Cardiac fibroblast (primary cell): Measurements from ENCODE around the gene CRACR2B.

Source experiments
- DNase-seq, 2 donors: peaks; one replicate each; pipeline versions ENCODE4 v3.0.0 to v3.0.0-alpha.2; 2010; ENCODE audit warnings: low read depth in 2 of 2
- H3K4me3 ChIP-seq, 2 donors: replicated peaks in 1 of 2; 1 replicate in 1 of 2; 2 replicates in 1 of 2; pipeline ENCODE4 v1.5.1; 2011; ENCODE audit warnings: low read depth in 2 of 2, low read length in 2 of 2, mild to moderate bottlenecking in 2 of 2, moderate library complexity in 1 of 2
- TF ChIP-seq, protein P1 (sequence below): IDR thresholded peaks from one replicate; pipeline ENCODE4 v1.5.1; 2011; ENCODE audit warnings: low read depth, mild to moderate bottlenecking, low read length, inconsistent platforms

Gene CRACR2B

DNA sequence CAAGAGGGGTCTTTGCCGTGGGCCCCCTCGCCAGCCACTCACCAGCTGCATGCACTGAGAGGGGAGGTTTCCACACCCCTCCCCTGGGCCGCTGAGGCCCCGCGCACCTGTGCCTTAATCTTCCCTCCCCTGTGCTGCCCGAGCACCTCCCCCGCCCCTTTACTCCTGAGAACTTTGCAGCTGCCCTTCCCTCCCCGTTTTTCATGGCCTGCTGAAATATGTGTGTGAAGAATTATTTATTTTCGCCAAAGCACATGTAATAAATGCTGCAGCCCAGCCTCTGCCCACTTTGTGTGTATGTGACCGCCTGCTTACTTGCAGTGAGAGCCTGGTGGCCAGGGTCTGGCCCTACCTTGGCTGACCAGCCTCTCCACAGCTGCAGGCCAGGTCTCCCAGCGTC, 2.8 kb upstream of the CRACR2B start:
- no peak for DNase-seq
- no peak overlapping the region for H3K4me3 ChIP-seq
- TF ChIP-seq, protein P1, sequence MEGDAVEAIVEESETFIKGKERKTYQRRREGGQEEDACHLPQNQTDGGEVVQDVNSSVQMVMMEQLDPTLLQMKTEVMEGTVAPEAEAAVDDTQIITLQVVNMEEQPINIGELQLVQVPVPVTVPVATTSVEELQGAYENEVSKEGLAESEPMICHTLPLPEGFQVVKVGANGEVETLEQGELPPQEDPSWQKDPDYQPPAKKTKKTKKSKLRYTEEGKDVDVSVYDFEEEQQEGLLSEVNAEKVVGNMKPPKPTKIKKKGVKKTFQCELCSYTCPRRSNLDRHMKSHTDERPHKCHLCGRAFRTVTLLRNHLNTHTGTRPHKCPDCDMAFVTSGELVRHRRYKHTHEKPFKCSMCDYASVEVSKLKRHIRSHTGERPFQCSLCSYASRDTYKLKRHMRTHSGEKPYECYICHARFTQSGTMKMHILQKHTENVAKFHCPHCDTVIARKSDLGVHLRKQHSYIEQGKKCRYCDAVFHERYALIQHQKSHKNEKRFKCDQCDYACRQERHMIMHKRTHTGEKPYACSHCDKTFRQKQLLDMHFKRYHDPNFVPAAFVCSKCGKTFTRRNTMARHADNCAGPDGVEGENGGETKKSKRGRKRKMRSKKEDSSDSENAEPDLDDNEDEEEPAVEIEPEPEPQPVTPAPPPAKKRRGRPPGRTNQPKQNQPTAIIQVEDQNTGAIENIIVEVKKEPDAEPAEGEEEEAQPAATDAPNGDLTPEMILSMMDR: no peak

DNA sequence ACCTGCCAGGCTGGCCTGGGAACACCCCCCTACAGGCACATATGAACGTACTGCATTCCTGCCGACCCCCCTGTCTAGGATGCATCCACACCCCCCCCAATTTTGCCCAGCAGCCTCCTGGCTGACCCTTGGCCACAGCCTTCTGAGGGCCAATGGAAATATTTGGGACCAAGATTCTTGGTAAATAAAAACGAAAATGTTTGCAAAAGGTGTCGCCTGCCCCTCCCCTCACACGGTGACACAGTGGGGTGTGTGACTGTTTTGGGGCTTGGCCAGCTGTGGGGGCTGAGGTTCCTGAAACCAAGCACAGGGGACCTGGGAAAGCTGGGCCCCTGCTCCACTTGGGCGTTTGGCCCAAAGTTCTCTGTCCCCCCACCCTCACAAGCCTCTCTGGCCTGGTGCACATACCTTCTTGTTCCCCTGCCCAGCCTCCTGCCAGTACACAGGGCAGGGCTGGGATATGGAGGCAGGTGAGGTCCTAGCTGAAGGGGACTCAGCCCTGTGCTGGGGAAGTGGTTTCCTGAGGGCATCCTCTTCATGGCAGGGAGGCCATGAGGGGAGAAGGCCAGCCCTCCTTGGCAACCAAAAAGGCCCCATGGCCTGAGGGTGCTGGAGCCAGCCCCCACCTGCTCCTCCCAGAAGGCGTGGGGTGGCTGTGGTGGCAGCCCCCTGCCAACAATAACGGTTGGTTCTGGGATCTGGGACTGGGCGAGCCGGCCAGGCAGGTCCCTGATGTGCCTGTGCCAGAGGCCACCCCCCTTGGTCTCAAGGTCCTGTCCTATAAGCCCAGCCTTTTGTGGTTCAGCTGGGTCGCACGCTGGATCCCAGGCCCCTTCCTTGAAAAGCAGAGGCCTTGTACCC, 2.1 kb upstream of the CRACR2B start:
- DNase-seq: no peak
- no peak overlapping the region for H3K4me3 ChIP-seq
- TF ChIP-seq, protein P1: no peak

DNA sequence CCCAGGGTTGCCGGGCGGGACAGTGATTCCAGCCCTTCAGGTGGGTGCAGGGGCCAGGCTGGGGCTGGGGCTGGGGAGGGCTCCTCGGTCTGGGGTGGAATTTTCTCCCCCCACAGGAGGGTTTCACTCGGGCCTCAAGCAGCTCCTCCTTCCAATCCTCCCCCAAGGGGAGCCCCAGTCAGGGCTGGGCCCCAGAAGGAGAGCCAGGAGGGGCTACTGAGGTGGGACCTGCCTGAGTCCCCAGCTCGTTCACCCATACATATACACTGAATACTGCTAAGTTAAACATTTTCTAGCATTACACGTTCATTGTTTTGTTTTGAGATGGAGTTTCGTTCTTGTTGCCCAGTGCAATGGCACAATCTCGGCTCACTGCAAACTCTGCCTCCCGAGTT, 1.5 kb upstream of the CRACR2B start:
- DNase-seq: no peak
- no peak overlapping the region for H3K4me3 ChIP-seq
- TF ChIP-seq, protein P1: no peak

DNA sequence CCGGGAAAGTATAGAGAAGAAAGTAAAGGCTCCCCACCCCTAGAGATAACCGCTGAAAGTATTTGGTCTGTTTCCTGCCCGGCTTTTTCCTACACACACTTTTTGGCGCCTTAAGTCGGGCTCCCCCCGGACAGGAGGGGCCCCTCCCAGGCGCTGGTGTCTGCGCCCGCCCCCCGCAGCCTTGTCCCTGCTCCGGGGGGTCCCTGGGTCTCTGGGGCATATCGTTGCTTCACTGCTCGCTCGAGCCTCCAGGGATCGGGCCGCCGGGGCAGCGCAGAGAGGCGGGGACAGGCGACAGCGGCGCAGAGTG, 928 bp upstream of the CRACR2B start:
- peak overlapping the region in 1 of 2 donors; percentile 22 for H3K4me3 ChIP-seq
- TF ChIP-seq, protein P1: no peak
- no peak for DNase-seq

DNA sequence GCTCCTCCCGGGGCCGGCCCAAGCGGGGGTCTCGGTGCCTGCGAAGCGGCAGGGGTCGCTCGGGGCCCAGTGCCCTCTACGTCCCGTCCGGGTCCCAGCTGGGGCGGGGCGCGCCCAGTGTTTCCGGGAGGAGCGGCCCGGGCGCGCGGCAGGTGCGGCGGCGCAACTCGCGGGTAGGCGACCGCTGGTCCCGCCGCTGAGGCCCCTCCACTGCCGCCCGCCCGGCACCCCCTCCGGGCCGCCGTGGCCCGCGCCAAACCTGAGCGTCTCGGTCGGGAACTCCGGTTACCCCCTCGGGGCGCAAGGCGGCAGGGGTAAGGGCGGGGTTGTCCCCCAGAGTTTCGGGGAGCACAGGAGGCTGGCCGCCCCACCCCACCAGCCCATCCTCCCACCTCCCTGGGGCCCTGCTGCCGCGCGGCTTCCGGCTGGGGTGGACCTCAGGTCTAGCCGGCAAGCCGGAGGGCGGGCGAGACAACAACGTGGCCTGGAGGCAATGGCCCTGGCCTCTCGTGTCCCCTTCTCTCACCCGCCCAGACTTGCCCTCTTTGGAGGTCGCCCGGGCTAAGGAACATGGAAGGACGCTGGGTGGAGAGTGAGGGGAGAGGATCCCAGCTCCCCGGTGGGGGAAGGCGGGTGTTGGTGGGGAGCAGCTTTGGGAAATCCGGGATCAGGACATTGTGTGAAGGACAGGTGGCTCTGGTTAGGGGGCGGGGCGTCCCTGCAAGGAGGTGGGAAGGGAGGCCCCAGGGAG, 398 bp upstream of the CRACR2B start:
- TF ChIP-seq, protein P1: no peak
- peak overlapping the region in 1 of 2 donors; percentile 22 for H3K4me3 ChIP-seq
- DNase-seq: no peak

DNA sequence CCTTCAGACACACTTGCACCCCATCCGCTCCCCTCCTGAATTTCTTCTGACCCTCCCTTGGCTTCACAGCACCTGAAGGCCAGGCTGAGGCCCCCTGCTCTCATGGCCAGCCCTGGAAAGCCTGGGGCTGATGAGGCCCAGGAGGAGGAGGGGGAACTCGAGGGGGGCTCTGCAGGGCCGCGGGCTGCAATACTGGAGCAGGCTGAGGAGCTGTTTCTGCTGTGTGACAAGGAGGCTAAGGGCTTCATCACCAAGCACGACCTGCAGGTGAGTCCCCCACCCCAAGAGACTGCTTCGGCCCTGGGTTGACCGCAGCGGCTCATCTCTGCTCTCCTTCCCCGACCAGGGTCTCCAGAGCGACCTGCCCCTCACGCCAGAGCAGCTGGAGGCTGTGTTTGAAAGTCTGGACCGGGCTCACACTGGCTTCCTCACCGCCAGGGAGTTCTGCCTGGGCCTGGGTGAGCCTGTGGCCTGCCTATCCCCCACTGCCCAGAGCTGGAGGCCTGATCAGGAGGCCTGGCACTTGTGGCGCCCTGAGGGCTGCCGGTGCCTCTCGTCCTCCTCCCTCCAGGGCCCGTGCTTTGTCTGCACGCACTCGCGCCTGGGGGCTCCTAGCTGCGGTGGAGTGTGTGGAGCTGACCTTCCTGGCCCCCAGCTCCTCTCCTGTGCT, 922 bp downstream of the CRACR2B start:
- no peak overlapping the region for H3K4me3 ChIP-seq
- TF ChIP-seq, protein P1: no peak
- no peak for DNase-seq
